ENCODE data around the gene PPP1R3F.

PPP1R3F gene

DNA sequence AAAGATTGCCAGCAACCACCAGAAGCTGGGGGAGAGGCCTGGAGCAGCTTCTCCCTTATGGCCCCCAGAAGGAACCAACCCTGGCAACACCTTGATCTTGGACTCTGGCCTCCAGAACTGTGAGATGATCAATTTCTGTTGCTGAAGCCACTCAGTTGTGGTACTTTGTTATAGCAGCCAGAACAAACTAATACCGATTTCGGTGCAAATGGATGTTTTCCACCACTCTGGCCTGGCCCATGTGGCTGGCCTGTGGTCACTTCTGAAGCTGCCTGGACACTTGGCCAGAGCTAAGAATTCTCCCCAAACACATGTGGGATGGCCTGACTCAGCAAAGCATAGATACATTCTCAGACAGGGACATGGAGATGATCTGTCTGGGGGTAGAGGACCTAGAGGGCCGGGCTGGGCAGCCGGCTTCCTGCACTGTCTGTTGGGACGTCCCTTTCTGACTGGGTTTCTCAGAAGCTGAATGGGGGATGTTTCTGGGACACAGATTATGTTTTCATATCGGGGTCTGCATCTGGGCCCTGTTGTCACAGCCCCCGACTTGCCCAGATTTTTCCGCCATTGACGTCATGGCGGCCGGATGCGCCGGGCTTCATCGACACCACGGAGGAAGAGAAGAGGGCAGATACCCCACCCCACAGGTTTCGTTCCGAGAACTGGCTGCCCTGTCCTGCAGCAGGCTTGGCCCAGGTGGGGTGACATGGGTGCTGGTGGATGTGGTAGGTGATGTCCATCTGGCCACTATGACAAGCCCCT, 9.2 kb upstream of the PPP1R3F start:
- Histone ChIP-seq H3K79me2 (ENCODE audit: insufficient read depth, low read length) (no peaks in the 10 kb centered on the region), H3F3A (ENCODE audit: insufficient read depth, low read length) (no peaks in the 10 kb centered on the region), H2AFZ (ENCODE audit: low read length) (no peak overlapping the region), H3K4me3 (ENCODE audit: low read depth, low read length, poor library complexity, severe bottlenecking) (no peak overlapping the region), H3K9me2 (ENCODE audit: low read depth, low read length) (no peaks in the 10 kb centered on the region), H4K20me1 (ENCODE audit: insufficient read depth, low read length) (no peaks in the 10 kb centered on the region), H3K27me3 (ENCODE audit: insufficient read depth, low read length) (no peaks in the 10 kb centered on the region), H3K4me2 (ENCODE audit: low read length) (no peak overlapping the region), H3K9ac (ENCODE audit: low read length) (no peak overlapping the region), H3K36me3 (ENCODE audit: insufficient read depth, low read length) (no peaks in the 10 kb centered on the region), H3K27ac (ENCODE audit: low read depth, low read length, poor library complexity, severe bottlenecking) (no peak overlapping the region), H3K9me3 (ENCODE audit: low read length) (no peaks in the 10 kb centered on the region), H3K4me1 (ENCODE audit: insufficient read depth, low read length, severe bottlenecking) (peaks cover 15% of the 10 kb centered on the region)
- TF ChIP-seq, protein P1, sequence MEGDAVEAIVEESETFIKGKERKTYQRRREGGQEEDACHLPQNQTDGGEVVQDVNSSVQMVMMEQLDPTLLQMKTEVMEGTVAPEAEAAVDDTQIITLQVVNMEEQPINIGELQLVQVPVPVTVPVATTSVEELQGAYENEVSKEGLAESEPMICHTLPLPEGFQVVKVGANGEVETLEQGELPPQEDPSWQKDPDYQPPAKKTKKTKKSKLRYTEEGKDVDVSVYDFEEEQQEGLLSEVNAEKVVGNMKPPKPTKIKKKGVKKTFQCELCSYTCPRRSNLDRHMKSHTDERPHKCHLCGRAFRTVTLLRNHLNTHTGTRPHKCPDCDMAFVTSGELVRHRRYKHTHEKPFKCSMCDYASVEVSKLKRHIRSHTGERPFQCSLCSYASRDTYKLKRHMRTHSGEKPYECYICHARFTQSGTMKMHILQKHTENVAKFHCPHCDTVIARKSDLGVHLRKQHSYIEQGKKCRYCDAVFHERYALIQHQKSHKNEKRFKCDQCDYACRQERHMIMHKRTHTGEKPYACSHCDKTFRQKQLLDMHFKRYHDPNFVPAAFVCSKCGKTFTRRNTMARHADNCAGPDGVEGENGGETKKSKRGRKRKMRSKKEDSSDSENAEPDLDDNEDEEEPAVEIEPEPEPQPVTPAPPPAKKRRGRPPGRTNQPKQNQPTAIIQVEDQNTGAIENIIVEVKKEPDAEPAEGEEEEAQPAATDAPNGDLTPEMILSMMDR (IDR thresholded peaks at IDR 0.05; ENCODE audit: low read length) = no peak
- TF ChIP-seq EZH2 (IDR thresholded peaks at IDR 0.05; ENCODE audit: borderline replicate concordance, low read length) = no peak

DNA sequence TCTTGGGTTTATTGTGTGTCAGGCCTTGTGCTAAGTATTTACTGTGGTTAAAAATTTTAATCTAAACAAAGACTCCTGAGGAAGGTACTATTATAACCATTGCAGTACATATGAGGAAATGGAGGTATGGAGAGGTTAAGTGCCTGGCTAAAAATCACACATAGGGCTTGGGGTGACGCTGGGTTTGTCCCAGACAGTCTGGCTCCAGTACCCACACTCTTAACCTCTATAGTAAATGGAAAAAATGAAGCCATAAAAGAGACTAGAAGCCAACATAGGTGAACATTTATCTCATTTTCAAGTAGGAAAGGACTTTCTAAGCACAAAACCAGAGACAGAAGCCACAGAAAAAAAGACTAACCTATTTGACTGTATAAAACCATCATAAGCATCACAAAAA, 7.0 kb upstream of the PPP1R3F start:
- H3K27me3 ChIP-seq (ENCODE audit: insufficient read depth, low read length) = no peaks in the 10 kb centered on the region
- no peaks in the 10 kb centered on the region for H3K36me3 ChIP-seq (ENCODE audit: insufficient read depth, low read length)
- TF ChIP-seq, protein P1 (IDR thresholded peaks at IDR 0.05; ENCODE audit: low read length) = no peak
- TF ChIP-seq EZH2 (IDR thresholded peaks at IDR 0.05; ENCODE audit: borderline replicate concordance, low read length) = no peak
- H3K4me2 ChIP-seq (ENCODE audit: low read length) = no peak overlapping the region
- peaks cover 5% of the 10 kb centered on the region for H3K4me1 ChIP-seq (ENCODE audit: insufficient read depth, low read length, severe bottlenecking)
- no peaks in the 10 kb centered on the region for H3K9me2 ChIP-seq (ENCODE audit: low read depth, low read length)
- H3K27ac ChIP-seq (ENCODE audit: low read depth, low read length, poor library complexity, severe bottlenecking) = no peak overlapping the region
- H2AFZ ChIP-seq (ENCODE audit: low read length) = no peak overlapping the region
- no peaks in the 10 kb centered on the region for H3K9me3 ChIP-seq (ENCODE audit: low read length)
- no peaks in the 10 kb centered on the region for H3K79me2 ChIP-seq (ENCODE audit: insufficient read depth, low read length)
- no peaks in the 10 kb centered on the region for H4K20me1 ChIP-seq (ENCODE audit: insufficient read depth, low read length)
- H3K4me3 ChIP-seq (ENCODE audit: low read depth, low read length, poor library complexity, severe bottlenecking) = no peak overlapping the region
- H3K9ac ChIP-seq (ENCODE audit: low read length) = no peak overlapping the region
- H3F3A ChIP-seq (ENCODE audit: insufficient read depth, low read length) = no peaks in the 10 kb centered on the region

DNA sequence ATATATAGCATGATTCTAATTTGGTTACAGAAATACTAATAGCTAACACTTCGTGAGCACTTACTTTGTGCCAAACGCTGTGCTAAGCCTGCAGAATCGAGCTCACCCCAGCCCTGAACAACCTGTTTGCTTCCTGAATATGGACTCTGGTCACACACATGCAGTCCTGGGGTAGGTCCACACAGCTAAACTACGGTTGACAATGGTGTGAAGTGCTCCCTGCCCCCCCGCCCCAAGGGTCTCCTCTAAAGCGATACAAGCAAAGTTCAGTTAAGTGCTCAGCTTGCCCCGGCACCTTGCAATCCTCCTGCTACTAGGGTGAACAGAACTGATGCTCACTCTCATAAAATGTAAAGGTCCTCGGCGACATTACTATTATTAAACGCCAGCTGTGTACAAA, 6.0 kb upstream of the PPP1R3F start:
- Histone ChIP-seq H4K20me1 (ENCODE audit: insufficient read depth, low read length) (no peaks in the 10 kb centered on the region), H3K9me3 (ENCODE audit: low read length) (no peaks in the 10 kb centered on the region), H3K4me2 (ENCODE audit: low read length) (no peak overlapping the region), H3K9me2 (ENCODE audit: low read depth, low read length) (no peaks in the 10 kb centered on the region), H3F3A (ENCODE audit: insufficient read depth, low read length) (no peaks in the 10 kb centered on the region), H3K4me1 (ENCODE audit: insufficient read depth, low read length, severe bottlenecking) (peaks cover 6% of the 10 kb centered on the region), H3K79me2 (ENCODE audit: insufficient read depth, low read length) (no peaks in the 10 kb centered on the region), H3K9ac (ENCODE audit: low read length) (no peak overlapping the region), H3K27me3 (ENCODE audit: insufficient read depth, low read length) (no peaks in the 10 kb centered on the region), H3K36me3 (ENCODE audit: insufficient read depth, low read length) (no peaks in the 10 kb centered on the region), H2AFZ (ENCODE audit: low read length) (no peak overlapping the region), H3K4me3 (ENCODE audit: low read depth, low read length, poor library complexity, severe bottlenecking) (no peak overlapping the region), H3K27ac (ENCODE audit: low read depth, low read length, poor library complexity, severe bottlenecking) (no peak overlapping the region)
- TF ChIP-seq, protein P1 (IDR thresholded peaks at IDR 0.05; ENCODE audit: low read length) = no peak
- no peak for TF ChIP-seq EZH2 (IDR thresholded peaks at IDR 0.05; ENCODE audit: borderline replicate concordance, low read length)
